Calu3 (cell line): ENCODE data around the gene PPP1R2. TPM values are rescaled to one million over a fixed set of nuclear protein-coding genes. Genes with fewer than 3 reads are reported as not detected.

Source experiments
- BruUV-seq: library from RNA; stranded (reverse); fragments of 400-500 nt; replicated peaks from 2 replicates; lab custom pipeline; 2021; lab: Mats Ljungman, UMichigan
- CTCF ChIA-PET: fragments of 300-600 bp; sonication (Branson Sonifier 250); formaldehyde crosslinking; loops from one replicate; lab custom pipeline; 2022; ENCODE audit warnings: antibody characterized with exemption; lab: Charles Lee
- DNase-seq: peaks from one replicate; pipeline ENCODE4 v3.0.0; 2022
- H3K27ac Mint-ChIP-seq: one replicate; pipeline ENCODE4 v1.8.0; 2022; ENCODE audit warnings: mixed read lengths; ENCODE audit not compliant: unreplicated experiment
- H3K27me3 Mint-ChIP-seq: one replicate; pipeline ENCODE4 v1.8.0; 2022; ENCODE audit warnings: mixed read lengths; ENCODE audit not compliant: unreplicated experiment
- H3K36me3 Mint-ChIP-seq: one replicate; pipeline ENCODE4 v1.8.0; 2022; ENCODE audit warnings: mild to moderate bottlenecking, moderate library complexity, mixed read lengths; ENCODE audit not compliant: insufficient read depth, unreplicated experiment
- H3K4me1 Mint-ChIP-seq: one replicate; pipeline ENCODE4 v1.8.0; 2022; ENCODE audit warnings: mild to moderate bottlenecking, low read depth, mixed read lengths; ENCODE audit not compliant: unreplicated experiment
- H3K4me3 Mint-ChIP-seq: one replicate; pipeline ENCODE4 v1.8.0; 2022; ENCODE audit warnings: mild to moderate bottlenecking, low read depth, moderate library complexity, mixed read lengths; ENCODE audit not compliant: unreplicated experiment
- H3K9me3 Mint-ChIP-seq: one replicate; pipeline ENCODE4 v1.8.0; 2022; ENCODE audit warnings: low read depth, mixed read lengths; ENCODE audit not compliant: unreplicated experiment
- intact Hi-C: fragments of 100-400 bp; cut with micrococcal nuclease; formaldehyde crosslinking; loops from one replicate; pipeline ENCODE4 v1.10.0; 2022; ENCODE audit not compliant: unreplicated experiment
- total RNA-seq: library from RNA; stranded (reverse); gene quantifications from 2 replicates; pipeline ENCODE4 v1.2.3, GENCODE V29; 2022
- TF ChIP-seq, protein P1 (sequence below): fragments of 200-600 bp; IDR thresholded peaks from one replicate; pipeline ENCODE4 v1.8.0; 2022; ENCODE audit warnings: antibody characterized with exemption; ENCODE audit not compliant: unreplicated experiment

Gene PPP1R2
- total RNA-seq, 1 experiment from 2014 or later, result 60.6 TPM

DNA sequence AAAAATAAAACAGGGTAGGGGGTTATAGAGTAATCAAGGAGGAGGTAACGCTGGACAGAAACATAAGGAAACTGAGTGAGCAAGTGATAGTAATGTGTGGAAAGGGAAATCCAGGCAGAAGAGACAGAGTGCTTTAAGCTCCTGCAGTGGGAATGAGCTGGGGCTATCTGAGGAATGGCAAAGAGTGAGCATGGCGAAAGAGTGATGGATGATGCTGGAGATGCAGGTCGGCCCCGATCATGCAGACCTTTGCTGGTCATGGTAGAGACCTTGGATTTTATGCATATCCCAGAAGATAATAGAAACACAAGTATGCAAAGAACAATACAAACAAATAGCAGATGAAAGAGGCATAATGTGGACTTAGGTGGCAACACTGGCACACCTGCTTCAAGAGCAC, 74.3 kb downstream of the PPP1R2 start:
- Mint-ChIP-seq H3K27ac (no peak overlapping the region), H3K9me3 (no peaks in the 10 kb centered on the region), H3K36me3 (no peaks in the 10 kb centered on the region), H3K4me3 (no peak overlapping the region), H3K27me3 (peaks cover 12% of the 10 kb centered on the region), H3K4me1 (no peaks in the 10 kb centered on the region)
- no peak for DNase-seq
- no TSS peak for BruUV-seq
- intact Hi-C loops, result no loop called here
- TF ChIP-seq, protein P1, sequence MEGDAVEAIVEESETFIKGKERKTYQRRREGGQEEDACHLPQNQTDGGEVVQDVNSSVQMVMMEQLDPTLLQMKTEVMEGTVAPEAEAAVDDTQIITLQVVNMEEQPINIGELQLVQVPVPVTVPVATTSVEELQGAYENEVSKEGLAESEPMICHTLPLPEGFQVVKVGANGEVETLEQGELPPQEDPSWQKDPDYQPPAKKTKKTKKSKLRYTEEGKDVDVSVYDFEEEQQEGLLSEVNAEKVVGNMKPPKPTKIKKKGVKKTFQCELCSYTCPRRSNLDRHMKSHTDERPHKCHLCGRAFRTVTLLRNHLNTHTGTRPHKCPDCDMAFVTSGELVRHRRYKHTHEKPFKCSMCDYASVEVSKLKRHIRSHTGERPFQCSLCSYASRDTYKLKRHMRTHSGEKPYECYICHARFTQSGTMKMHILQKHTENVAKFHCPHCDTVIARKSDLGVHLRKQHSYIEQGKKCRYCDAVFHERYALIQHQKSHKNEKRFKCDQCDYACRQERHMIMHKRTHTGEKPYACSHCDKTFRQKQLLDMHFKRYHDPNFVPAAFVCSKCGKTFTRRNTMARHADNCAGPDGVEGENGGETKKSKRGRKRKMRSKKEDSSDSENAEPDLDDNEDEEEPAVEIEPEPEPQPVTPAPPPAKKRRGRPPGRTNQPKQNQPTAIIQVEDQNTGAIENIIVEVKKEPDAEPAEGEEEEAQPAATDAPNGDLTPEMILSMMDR, result no peak
- CTCF ChIA-PET, result no interaction called here

DNA sequence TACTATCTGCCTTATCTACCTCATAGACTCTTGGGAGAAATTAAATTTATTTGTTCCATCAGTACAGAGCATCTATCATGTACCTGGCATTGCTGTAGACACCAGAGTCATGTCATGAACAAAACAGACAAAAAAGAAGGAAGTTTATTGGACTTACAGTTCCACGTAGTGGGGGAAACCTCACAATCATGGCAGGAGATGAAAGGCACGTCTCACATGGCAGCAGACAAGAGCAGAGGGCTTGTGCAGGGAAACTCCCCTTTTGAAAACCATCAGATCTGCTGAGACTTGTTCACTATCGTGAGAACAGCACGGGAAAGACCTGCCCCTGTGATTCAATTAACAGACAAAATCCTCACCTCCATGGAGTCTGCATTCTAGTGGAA, 74.7 kb downstream of the PPP1R2 start:
- BruUV-seq, result no TSS peak
- peaks cover 12% of the 10 kb centered on the region for H3K27me3 Mint-ChIP-seq
- no peak overlapping the region for H3K4me3 Mint-ChIP-seq
- H3K9me3 Mint-ChIP-seq, result no peaks in the 10 kb centered on the region
- TF ChIP-seq, protein P1, result no peak
- H3K4me1 Mint-ChIP-seq, result no peaks in the 10 kb centered on the region
- DNase-seq, result no peak
- intact Hi-C loops, result no loop called here
- no peak overlapping the region for H3K27ac Mint-ChIP-seq
- no peaks in the 10 kb centered on the region for H3K36me3 Mint-ChIP-seq
- CTCF ChIA-PET, result no interaction called here

DNA sequence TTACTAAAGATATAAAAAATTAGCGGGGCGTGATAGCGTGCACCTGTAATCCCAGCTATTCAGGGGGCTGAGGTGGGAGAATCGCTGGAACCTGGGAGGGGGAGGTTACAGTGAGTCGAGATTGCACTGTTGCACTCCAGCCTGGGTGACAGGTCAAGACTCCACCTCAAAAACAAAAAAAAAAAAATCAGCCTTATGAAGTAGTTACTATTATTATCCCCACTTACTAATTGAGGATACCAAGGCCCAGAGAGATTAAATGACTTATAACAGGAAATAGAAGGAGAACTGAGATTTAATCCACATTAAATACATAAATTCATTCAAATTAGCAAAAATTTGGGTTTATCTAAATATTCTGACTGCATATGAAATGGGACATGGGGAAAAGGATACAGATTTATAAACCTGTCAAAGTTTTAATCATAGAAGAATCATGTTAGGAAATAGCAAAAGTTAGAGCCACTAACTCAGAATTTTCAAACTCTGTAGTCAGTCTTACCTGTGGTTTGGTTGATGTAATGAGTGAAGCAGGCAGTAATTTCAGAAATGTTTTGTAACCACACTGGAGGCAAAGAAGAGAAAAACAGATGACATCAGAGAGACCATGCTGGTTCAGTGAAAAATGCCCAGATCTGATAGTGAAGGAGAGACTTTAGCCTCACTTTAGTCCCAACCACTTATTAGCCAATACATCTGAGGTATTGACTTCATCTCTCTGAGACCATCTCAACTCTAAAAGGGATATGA, 75.3 kb downstream of the PPP1R2 start:
- no peaks in the 10 kb centered on the region for H3K9me3 Mint-ChIP-seq
- no peaks in the 10 kb centered on the region for H3K36me3 Mint-ChIP-seq
- no TSS peak for BruUV-seq
- no peaks in the 10 kb centered on the region for H3K4me1 Mint-ChIP-seq
- intact Hi-C loops, result no loop called here
- DNase-seq, result no peak
- H3K27me3 Mint-ChIP-seq, result peaks cover 12% of the 10 kb centered on the region
- TF ChIP-seq, protein P1, result no peak
- no peak overlapping the region for H3K4me3 Mint-ChIP-seq
- no peak overlapping the region for H3K27ac Mint-ChIP-seq
- CTCF ChIA-PET, result no interaction called here

DNA sequence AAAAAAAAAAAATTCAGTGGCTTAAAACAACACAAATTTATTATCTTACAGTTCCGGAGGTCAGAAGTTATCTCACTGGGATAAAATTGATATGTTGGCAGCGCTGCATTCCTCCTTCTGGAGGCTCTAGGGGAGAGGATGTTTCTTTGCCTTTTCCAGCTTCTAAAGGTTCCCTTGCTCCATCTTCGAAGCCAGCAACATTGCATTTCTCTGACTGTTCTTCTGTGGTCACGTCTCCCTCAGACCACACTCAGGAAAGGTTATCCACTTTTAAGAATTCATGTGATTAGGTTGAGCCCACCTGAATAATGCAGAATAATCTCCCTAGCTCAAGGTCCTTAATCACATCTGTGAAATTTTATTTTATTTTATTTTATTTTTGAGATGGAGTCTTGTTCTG, 76.9 kb downstream of the PPP1R2 start:
- H3K9me3 Mint-ChIP-seq, result no peaks in the 10 kb centered on the region
- no peaks in the 10 kb centered on the region for H3K4me1 Mint-ChIP-seq
- peaks cover 12% of the 10 kb centered on the region for H3K27me3 Mint-ChIP-seq
- intact Hi-C loops, result no loop called here
- no peak overlapping the region for H3K4me3 Mint-ChIP-seq
- no TSS peak for BruUV-seq
- no peak for DNase-seq
- CTCF ChIA-PET, result no interaction called here
- H3K27ac Mint-ChIP-seq, result no peak overlapping the region
- TF ChIP-seq, protein P1, result no peak
- no peaks in the 10 kb centered on the region for H3K36me3 Mint-ChIP-seq

Other genes starting within 250 kb of the PPP1R2 start
- gene ACAP2, start 100.3 kb downstream of the PPP1R2 start, total RNA-seq, result 74.0 TPM in 2 replicates
- gene APOD, start 40.6 kb upstream of the PPP1R2 start, total RNA-seq, result 0.34 TPM in 1 of 2 replicates, not detected in the other
- gene MUC20, start 177.7 kb upstream of the PPP1R2 start, total RNA-seq, result 83.1 and 128 TPM in 2 replicates